ENCODE measurements around the gene UNC45A.
A peak's percentile ranks its signal among the peaks of the same experiment; 100 is the strongest.

UNC45A gene

GRCh38 chr15:90901175-90902039 is 33.7 kb upstream of the UNC45A start:
- DNase-seq (ENCODE audit: low read depth): no peak
- no peak for TF ChIP-seq CTCF (conservative IDR thresholded peaks at IDR 0.05; ENCODE audit: low read length)
- H3K4me3 ChIP-seq (ENCODE audit: low read length): peak overlapping the region; percentile 80

- peak; percentile 76 for DNase-seq (ENCODE audit: low read depth)
- peak overlapping the region; percentile 80 for H3K4me3 ChIP-seq (ENCODE audit: low read length)
- peak; percentile 76 for TF ChIP-seq CTCF (conservative IDR thresholded peaks at IDR 0.05; ENCODE audit: low read length)
These were observed 32.8 kb upstream of the UNC45A start for GRCh38 chr15:90902040-90902839.

- DNase-seq (ENCODE audit: low read depth): peak; percentile 27
- no peak for TF ChIP-seq CTCF (conservative IDR thresholded peaks at IDR 0.05; ENCODE audit: low read length)
- peak within 1 kb of the TSS; percentile 80 for H3K4me3 ChIP-seq (ENCODE audit: low read length)
These were observed 32.0 kb upstream of the UNC45A start, which contains the start of gene MAN2A2 for GRCh38 chr15:90902840-90903732. TSS of gene MAN2A2 (plus strand) at chr15:90903302. CDS start at chr15:90904208, 906 bp downstream.

- no peak for TF ChIP-seq CTCF (conservative IDR thresholded peaks at IDR 0.05; ENCODE audit: low read length)
- peak overlapping the region; percentile 77 for H3K4me3 ChIP-seq (ENCODE audit: low read length)
- no peak for DNase-seq (ENCODE audit: low read depth)
These were observed 31.1 kb upstream of the UNC45A start for GRCh38 chr15:90903733-90904536.

GRCh38 chr15:90904746-90905145 is 30.3 kb upstream of the UNC45A start:
- DNase-seq (ENCODE audit: low read depth): no peak
- no peak for TF ChIP-seq CTCF (conservative IDR thresholded peaks at IDR 0.05; ENCODE audit: low read length)

More at GRCh38 chr15:90904746-90905145, 30.3 kb upstream of the UNC45A start:
- no peak overlapping the region for H3K4me3 ChIP-seq (ENCODE audit: low read length)
